Stimulated activated CD4-positive, alpha-beta T cell treated with anti-CD3 and anti-CD28 coated beads, Interleukin-2, amount 100 ng/mL, for 48 hours (primary cell): ENCODE measurements around the gene OVCH1.
"Not testable (repeated sequence)": the region's sequence is repeated elsewhere in the genome, so short reads cannot be mapped to it uniquely, and the experiment has no call there.

ENCODE experiments used
- DNase-seq, 2 donors: peaks; one replicate each; pipeline ENCODE4 v3.0.0-alpha.2; 2020

The OVCH1 gene

DNA sequence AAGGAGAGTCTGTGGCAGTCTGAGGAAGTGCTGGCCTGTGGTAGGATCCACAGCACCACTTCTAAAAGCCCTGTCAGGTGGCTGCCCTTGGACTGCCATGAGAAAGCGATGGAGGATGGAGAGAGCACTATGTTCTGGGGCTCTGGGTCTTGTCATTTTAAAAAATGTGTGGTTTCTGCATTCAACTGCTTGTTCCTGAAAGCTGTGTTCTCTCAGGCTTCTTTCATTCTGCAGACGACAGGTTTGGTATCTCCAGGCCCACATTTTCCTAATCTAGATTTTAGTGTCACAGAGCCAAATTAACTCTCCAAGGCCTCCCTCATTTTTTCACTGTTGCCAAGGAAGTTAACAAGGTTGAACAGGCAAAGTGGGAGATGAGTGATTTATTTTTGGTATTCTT is 10.5 kb downstream of the OVCH1 start:
- DNase-seq: no peak

DNA sequence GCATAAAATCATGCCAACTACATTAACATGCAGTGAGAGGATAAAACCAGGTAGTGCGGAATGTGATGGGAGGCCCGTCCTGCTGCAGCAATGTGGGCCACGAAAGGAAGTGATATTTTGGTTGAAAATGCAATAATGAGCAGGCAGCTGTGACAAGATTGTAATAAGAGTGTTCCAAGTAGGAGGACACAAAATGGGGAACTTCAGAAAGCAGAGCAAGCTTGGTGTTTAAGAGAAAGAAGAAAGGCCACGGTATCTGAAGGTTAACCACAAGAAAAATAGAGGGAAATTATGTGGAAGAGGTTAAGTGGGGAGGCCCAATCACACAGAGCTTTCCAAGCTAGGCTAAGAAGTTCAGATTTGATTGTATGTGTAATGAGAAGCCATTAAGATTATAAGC is 34.3 kb downstream of the OVCH1 start:
- DNase-seq: no peak

DNA sequence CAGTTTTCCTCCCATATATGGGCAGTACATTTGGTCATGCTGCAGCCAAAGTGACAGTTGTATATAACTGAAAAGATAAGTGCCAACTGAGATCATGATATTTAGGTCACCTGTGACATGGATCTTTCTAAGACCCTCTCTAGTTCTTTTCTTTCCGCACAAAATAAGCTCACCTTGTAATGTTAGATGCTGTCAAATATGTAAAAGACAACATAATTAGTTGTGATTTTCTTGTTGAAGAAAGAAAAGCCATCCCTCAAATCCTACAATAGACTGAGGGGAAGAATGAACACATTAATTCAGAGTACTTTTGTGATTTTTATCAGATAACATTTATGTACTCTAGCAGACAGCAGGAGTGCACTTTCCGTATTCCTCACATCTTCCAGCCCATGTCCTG is 37.4 kb downstream of the OVCH1 start:
- no peak for DNase-seq

DNA sequence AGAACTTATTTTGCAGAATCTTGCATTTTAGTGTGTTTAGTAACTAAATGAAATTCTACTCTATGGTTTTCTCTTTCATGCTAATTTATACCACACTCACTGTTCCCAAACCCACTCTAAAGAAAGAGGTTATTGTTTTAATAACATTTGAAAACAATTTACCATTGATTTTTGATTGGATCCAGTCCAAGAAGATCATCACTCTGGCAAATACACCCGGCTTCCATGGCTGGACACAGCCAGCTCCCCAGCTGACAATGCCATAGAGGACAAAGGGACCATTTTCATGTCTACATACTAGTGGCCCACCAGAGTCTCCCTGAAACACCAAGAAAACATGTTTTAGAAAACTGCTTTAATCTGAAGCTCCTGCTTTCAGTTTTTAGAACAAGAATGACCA is 42.4 kb downstream of the OVCH1 start:
- no peak for DNase-seq

DNA sequence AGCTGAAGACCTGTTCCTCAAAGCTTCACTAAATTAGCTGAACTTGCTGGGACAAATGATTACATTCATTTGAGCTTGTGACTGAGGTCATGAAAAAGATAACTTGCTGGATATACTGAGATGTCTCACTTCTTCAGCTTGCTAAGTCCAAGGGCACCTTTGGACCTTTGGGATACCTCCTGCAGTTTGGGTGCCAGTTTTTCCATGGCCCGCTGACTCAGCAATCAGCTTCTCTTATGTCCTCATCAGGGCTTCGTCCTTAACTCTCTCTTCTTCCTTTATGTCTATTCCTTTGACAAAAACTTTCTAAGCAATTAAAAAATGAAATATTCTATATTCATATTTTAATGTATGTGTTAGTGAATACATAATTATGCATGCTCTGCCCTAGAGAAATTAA is 45.6 kb downstream of the OVCH1 start:
- no peak for DNase-seq

DNA sequence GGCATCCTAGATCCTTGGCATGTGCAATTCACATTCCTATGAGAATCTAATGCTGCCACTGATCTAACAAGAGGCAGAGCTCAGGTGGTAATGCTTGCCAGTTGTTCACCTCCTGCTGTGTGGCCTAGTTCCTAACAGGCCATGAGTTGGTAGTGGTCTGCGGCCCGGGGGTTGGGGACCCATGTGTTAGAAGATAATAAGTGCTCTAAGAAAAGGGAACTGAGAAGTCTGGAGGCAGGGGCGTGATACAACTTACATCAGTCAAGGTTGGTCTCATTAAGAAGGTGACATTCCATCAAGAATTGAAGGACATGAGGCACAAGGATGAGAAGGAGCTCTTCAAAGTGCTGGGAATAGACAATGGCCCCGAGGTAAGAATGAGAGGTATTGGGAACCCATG is 49.3 kb downstream of the OVCH1 start:
- DNase-seq: no peak

DNA sequence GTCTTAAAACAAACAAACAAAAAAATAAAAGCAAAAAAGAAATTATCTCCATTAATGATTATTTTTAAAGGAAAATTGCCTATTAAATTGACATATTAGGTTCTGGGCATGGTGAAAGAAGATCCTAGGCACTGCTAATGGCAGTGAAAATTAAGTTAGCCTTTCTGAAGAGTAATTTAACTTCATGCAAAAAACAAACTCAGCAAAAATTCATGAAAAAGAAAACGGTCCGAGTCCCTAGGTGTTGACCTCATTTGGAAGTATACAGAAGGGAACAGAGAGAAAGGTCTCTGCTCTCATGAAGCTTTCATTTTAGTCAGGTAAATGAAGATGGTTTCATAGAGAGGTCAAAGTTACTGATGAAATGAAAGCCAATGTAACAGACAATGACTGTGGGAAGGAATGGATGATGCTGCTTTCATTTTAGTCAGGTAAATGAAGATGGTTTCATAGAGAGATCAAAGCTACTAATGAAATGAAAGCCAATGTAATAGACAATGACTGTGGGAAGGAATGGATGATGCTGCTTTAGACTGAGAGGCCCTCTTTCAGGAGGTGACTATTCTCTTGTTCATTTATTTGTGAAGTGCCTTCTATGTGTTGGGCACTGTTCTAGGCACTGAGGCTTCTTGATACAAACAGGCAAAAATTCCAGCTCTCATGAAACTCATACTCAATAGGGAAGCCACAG is 50.1 kb downstream of the OVCH1 start:
- DNase-seq: no peak

DNA sequence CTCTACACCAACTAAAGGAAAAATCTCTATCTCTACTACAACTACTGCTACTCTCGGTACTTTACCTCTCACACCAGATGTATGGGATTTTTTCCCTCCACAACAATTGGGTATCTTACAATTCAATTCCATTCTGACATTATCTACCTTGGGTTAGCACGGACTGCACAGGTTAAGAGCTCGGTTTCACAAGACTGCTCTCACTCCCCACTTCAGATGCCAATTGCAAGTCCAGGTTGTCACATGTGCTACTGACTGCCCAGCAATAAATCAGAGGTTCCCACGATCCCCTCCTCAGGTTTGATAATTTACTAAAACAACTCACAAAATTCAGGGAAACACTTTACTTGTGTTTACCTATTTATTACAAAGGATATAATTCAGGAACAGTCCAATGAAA is 58.0 kb downstream of the OVCH1 start:
- no peak for DNase-seq

DNA sequence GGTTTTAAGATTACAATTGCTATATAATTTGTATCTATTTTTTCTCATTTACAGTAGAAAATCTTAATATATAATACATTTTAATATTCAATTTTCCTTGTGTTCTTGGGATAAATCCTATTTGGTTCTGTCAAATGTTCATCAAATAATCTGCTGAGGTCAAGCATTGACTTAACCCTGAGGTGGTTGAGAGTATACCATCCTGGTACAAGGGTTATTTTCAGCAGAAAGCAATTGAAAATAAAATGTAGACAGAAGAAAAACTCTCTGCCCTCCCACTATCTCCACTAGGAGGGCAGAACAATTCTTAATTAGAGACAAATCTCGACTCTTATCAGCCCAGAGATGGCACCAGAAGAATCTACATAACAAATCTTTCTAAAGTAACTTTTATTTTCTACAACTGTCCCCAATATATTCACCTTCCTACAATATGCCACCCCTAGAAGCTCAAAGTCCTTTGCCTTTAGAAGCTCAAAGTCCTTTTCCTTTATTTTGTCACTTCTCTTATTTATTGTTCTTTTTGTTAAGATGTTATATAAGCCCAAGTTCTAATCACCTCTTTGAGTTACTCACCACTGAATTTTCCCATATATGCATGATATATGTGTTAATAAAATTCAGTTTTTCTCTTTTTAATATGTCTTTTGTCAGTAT is 58.6 kb downstream of the OVCH1 start:
- DNase-seq: no peak

DNA sequence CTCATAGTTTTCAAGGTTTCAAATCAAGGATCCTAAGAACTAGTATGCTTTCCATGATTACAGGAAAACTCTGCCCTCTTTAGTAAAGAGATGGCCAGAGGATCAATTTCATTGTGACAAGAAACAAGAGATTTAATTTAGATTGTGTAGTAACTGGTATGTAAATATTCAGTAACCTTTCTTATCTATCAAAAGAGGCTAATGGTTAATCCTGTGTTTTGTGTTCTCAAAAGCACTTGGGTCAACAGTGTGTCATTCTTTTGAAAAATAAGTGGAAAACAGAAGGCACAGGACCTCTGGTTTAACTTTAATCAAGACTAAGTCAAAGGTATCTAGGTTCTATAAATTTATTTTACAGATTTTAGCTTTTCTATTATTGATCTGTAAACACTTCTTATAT is 59.9 kb downstream of the OVCH1 start:
- DNase-seq: no peak

DNA sequence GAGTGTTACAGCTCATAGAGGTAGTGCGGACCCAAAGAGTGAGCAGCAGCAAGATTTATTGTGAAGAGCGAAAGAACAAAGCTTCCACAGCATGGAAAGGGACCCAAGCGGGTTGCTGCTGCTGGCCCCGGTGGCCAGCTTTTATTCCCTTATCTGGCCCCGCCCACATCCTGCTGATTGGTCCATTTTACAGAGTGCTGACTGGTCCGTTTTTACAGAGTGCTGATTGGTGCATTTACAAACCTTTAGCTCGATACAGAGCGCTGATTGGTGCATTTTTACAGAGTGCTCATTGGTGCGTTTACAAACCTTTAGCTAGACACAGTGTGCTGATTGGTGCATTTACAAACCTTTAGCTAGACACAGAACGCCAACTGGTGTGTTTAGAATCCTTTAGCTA is 60.7 kb downstream of the OVCH1 start:
- not testable (repeated sequence) for DNase-seq

DNA sequence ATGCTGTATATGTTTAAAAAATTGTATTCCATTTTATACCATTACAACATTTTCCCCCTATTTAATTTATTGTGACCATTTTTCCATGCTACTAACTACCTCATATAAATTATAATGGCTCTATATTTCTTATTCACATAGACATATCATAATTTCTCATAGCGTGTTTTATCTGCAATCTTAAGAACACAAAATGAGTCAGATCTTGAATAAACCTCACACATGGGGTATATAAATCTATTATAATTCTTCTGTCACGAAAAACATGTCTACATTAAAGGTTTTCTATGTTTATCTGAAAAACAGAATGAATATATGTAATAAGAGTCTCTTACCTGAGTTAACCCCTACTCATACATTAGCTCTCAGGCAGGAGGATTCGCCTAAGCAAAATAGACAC is 66.0 kb downstream of the OVCH1 start:
- no peak for DNase-seq

DNA sequence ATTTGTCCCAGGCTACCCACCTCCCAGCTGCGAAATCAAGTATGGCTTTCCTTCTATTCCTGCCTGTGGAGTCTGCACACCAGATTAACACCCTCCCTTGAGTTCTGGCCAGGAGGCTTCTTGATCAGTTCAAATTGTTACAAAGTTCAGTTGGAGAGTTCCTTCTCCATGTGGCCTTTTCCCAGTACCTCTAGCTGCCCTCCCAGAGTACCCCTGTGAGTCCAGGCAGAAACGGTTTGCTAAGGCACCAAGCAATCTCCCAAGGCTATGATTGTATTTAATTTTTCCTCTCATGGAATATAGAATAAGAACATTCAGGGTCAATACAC is 66.8 kb downstream of the OVCH1 start:
- DNase-seq: no peak

DNA sequence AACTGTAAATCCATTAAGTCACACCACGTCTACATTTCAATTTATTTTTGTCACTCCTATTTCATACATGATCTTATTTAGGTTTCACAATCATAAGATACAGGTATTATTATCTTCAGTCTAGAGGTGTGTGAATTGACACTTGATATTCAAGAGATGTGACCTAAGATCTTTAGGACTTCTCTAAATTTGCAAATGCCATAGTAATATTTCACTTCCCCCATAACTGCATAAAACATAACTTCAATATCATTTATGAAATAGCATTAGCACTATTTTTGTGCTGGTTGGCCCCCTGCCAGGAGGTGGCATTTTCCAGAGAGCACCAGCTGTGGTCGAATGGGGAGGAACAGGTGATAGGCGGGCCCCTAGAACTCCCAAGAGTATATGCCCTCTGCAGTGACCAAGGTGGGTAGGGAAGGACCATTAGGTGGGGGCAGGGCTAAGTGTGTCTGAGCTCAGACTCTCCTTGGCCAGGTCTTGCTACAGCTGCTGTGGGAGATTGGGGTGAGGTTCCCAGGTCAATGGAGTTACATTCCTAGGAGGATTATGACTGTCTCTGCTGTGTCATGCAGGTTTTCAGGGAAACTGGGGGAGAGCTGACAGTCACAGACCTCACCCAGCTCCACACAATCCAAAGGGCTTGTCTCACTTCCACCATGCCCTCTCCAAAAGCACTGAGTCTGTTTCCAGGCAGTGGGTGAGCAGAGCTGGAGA is 67.3 kb downstream of the OVCH1 start:
- DNase-seq: no peak

DNA sequence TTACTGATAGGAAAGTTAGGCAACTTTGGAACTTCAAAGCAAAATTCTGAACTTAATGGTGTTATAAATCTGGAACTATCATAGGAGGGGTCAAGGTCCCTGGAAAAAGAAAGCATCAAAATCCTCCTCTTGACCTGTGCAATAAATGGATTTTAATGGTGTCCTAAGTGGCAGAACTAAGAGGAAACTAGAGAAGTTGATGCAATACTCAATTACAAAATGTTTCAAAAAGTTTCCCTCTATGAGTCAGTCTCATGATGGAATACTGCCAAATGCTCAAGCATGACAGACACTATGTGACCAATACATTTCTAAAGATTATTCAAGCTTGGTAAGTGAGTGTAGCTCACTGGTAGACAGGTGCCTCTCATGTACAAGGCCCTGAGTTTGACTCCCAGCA is 68.9 kb downstream of the OVCH1 start:
- DNase-seq: no peak

DNA sequence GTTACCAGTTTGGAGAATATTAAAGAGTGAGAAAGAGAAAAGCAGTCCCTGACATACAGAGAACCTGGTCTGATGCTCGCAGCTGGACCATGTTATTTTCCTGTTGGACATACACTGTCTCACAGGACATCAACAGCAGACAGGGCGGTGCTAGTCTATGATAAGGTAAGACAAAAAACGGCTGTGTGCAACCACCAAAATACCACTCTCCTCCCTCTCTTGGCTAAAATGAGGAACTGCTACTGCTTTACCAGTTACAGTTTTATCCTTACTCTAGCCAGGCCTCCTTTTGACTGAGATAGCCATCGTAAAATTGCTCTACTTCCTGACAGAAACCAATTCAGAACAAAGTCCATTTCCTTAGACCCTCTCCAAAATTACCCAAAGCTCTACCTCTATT is 69.5 kb downstream of the OVCH1 start:
- no peak for DNase-seq

DNA sequence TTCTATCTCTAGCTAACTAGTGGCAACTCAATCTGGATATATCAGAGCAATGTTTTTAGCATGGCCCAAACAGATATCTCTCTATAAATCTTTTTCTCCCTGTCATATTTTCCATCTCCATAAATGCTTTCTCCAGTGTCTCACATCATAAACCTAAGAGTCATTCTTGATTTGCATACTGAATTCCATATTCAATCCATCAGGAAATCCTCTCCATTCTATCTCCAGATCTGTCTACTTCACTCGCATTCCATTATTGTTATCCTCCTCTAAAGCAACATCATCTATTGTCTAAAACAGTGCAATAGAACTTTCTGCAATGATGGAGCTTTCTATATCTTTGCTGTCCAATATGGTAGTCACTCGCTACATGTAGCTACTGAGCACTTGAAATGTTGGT is 71.0 kb downstream of the OVCH1 start:
- no peak for DNase-seq

DNA sequence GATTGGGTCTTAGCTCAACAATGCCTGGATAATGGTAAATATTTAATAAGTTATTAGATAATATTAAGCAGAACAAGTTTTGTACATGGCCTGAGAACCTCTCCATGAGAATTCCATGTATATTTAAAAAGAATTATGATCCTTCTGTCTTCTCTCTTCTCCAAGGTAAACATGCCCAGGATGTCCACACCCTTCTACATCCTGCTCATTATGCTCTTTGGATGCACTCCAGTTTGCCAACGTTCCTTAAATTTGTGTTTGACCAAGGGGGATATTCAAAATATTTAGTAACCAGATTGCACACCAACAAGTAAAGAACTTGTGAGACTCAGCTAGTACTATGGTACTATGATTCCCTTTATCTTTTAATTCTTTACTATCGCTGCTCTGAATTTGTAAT is 71.8 kb downstream of the OVCH1 start:
- DNase-seq: no peak

DNA sequence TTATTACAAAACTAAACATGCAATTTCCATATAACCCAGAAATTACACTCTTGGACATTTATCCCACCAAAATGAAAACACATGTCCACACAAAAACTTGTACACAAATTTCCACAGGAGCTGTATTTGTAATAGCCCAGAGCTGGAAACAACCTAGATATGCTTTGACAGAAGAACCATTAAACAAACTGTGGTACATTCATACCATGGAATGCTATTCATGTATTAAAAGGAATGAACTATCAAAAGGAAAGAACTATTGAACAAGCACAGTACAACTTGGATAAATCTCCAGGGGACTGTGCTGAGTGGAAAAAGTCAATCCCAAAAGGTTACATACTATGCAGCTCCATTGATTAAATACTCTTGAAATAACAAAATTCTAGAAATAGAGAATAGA is 80.7 kb downstream of the OVCH1 start:
- DNase-seq: no peak

DNA sequence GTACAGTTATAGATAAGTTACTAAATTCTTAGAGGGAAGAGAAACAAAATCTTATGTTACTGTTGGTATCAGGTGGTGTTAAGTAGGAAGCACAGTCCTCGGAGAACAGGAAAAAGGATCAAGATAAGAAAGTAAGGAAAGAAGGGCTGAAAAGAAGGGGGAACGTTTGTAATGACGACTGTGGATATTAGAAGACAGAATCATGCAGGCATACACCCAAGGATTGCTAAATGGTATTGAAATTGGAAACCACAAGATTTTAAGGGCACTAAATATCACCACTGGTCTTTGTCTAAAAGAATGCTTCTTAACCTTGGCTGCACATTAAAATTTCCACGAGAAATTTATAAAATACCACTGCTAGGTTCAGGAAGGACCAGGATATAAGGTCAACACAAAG is 82.4 kb downstream of the OVCH1 start:
- no peak for DNase-seq

DNA sequence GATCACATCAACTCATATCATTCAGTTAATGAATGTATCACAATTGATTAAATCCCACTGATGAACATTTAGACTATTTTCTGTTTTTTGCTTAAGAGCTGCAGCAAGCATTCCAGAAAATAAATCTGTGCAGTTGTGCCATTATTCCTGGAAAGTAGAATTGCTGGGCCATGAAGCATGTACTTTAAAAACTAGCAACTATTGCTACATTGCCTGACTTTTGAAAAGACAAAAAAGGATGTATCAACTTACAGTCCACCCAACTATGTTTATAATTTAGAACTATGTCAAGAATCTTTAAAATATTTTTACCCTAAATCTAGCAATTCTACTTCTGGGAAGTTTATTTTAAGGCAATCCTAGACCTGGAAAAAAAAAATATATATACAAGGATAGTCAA is 83.1 kb downstream of the OVCH1 start:
- no peak for DNase-seq

DNA sequence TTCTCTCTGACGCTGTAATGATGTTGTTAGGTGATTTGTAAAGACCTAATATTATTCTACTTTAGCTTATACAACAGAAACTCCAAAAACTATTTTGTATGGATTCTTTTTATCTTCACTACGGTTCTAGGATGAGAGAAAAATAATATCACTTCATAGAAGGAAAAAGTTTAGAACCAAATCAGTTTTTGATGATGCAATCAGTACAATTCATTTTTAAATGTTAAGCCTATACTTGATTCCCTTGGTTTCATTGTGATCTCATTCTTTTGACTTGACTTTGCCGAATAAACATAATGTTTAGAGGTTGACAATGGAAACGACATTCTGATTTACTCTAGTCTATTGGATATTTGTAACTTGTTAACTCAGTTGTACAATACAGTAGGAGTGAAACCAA is 91.9 kb downstream of the OVCH1 start:
- DNase-seq: no peak

DNA sequence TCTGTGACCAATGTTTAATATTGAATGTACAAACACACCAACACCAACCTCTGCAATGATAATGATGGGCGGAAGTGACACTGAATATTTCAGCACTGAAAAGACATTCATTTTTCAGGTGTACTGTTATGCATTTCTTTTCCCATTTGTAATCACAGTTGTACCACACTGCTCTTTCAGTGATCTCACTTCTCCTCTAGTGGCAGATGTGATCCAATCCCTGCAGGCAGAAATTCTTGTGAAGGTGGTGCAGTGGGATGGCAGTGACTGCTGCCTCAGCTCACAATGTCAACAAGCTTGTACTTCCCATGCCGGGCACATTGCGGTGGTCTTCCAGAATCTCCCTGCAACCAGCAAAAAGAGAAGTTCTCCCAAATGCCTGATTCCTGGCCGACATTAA is 93.5 kb downstream of the OVCH1 start:
- no peak for DNase-seq

DNA sequence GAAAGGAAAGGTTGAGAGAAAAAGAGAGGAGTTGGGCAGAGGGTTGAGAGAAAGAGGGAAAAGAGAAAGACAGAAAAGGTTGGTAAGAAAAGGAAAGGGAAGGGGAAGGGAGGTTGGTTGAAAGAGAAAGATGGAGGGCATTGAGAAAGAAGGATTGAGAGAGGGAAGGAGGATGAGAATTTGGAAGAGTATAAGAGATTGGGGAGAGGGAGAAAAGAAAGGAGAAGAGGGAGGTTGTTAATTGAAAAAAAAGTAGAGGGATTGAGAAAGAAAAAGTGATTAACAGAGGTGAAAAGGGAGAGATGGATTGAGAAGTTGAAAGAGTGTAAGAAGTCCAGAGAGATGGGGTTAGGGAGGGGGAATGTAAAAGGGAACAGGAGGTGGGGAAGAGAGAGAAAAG is 95.0 kb downstream of the OVCH1 start:
- DNase-seq: no peak

DNA sequence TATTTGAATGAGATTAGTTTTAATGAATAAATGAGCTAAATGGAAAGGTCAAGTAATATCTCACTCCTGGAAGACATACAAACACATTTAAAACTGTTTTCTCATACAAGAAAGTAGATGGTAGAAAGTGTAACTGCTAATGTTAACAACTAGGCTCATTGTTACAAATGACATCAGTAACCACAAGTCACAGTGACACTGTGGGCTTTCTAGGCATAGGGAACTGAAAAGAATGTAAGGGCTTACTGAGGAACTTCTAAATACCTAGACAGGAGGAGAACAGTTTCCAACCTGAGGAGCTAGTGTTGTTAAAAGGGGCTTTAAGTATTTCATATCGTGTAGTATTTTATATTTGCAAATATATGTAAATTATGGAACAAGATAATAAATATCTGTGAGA is 99.0 kb downstream of the OVCH1 start:
- DNase-seq: no peak
